GM12878 (cell line): ENCODE measurements around the gene RTP3. TPM values are rescaled to one million over a fixed set of nuclear protein-coding genes. Genes with fewer than 3 reads are reported as not detected.

ENCODE experiments used
- ATAC-seq: fragments of 200-7000 bp; cut with Tn5 transposase; 3 replicates; pipeline ENCODE4 v1.9.1; 2020; ENCODE audit warnings: mild to moderate bottlenecking, moderate library complexity
- BruUV-seq: library from RNA; stranded (reverse); fragments of 400-500 nt; replicated peaks from 2 replicates; lab custom pipeline; 2021; lab: Mats Ljungman, UMichigan
- CTCF ChIA-PET: fragments of 300-600 bp; sonication (Branson Sonifier 250); formaldehyde crosslinking; extraction: SDS; loops from one replicate; lab custom pipeline; 2021; ENCODE audit warnings: inconsistent platforms; lab: Yijun Ruan, JAX
- POLR2A ChIA-PET: fragments of 350-600 bp; formaldehyde crosslinking; extraction: SDS; loops from one replicate; lab custom pipeline; 2021; ENCODE audit warnings: inconsistent platforms; lab: Charles Lee
- RAD21 ChIA-PET: fragments of 300-600 bp; sonication (Branson Sonifier 250); formaldehyde crosslinking; loops from one replicate; lab custom pipeline; 2023; ENCODE audit warnings: antibody characterized with exemption; ENCODE audit not compliant: unreplicated experiment; lab: Charles Lee
- SMC1A ChIA-PET: fragments of 300-600 bp; sonication (Branson Sonifier 250); formaldehyde crosslinking; loops from one replicate; lab custom pipeline; 2023; ENCODE audit not compliant: unreplicated experiment, uncharacterized antibody; lab: Charles Lee
- DNase-seq: peaks from one replicate; pipeline ENCODE4 v3.0.0-alpha.2; 2011; ENCODE audit warnings: low read depth, low spot score
- FAIRE-seq: peaks from 3 replicates; lab custom pipeline; 2011; peaks lifted over from hg19 to GRCh38; lab: Jason Lieb, UNC
- H2AFZ ChIP-seq: 2 replicates; pipeline ENCODE4 v1.6.0; 2011; ENCODE audit warnings: low read depth, low read length, control low read depth; ENCODE audit not compliant: control insufficient read depth
- H3K27ac ChIP-seq: 2 replicates; pipeline ENCODE4 v1.5.1; 2011; ENCODE audit warnings: control low read depth; ENCODE audit not compliant: control insufficient read depth, insufficient read depth
- H3K27me3 ChIP-seq, 2 experiments: replicated peaks in 1 of 2; 2 replicates each; pipeline versions ENCODE4 v1.6.0 to v1.6.1; 2011; ENCODE audit warnings: low read length in 1 of 2; ENCODE audit not compliant: control insufficient read depth in 2 of 2, insufficient read depth in 2 of 2
- H3K36me3 ChIP-seq, 2 experiments: 2 replicates each; pipeline ENCODE4 v1.5.1; 2011; ENCODE audit warnings: low read length in 1 of 2; ENCODE audit not compliant: control insufficient read depth in 2 of 2, insufficient read depth in 2 of 2
- H3K4me1 ChIP-seq: 2 replicates; pipeline ENCODE4 v1.6.1; 2011; ENCODE audit warnings: mild to moderate bottlenecking, low read length, moderate library complexity, mixed read lengths; ENCODE audit not compliant: control insufficient read depth, insufficient read depth
- H3K4me2 ChIP-seq: 2 replicates; pipeline ENCODE4 v1.6.0; 2011; ENCODE audit warnings: control low read depth; ENCODE audit not compliant: control insufficient read depth, insufficient read depth
- H3K4me3 ChIP-seq: fragments of 200-600 bp; sonication (generic); 2 replicates; pipeline ENCODE4 v1.5.1; 2016
- H3K79me2 ChIP-seq: 2 replicates; pipeline ENCODE4 v1.6.0; 2011; ENCODE audit warnings: low read length; ENCODE audit not compliant: control insufficient read depth, insufficient read depth
- H3K9ac ChIP-seq: 2 replicates; pipeline ENCODE4 v1.8.0; 2011; ENCODE audit warnings: low read length, control low read depth, mixed read lengths; ENCODE audit not compliant: control insufficient read depth, insufficient read depth
- H3K9me3 ChIP-seq: replicated peaks from 3 replicates; pipeline ENCODE4 v1.5.1; 2011; ENCODE audit warnings: mild to moderate bottlenecking, low read length; ENCODE audit not compliant: control insufficient read depth, insufficient read depth
- H4K20me1 ChIP-seq: 2 replicates; pipeline ENCODE4 v1.6.0; 2011; ENCODE audit not compliant: control insufficient read depth, insufficient read depth
- CREM ChIP-seq: IDR thresholded peaks from 2 replicates; pipeline ENCODE4 v1.6.1; 2014; ENCODE audit warnings: antibody characterized with exemption, low read depth
- ELK1 ChIP-seq: IDR thresholded peaks from 2 replicates; pipeline ENCODE4 v1.6.1; 2012; ENCODE audit warnings: low read depth, low read length, improper control_type of control experiment
- IKZF1 ChIP-seq: fragments of 450-650 bp; conservative IDR thresholded peaks from 2 replicates; pipeline ENCODE4 v1.6.1; 2017; ENCODE audit warnings: antibody characterized with exemption, mild to moderate bottlenecking
- JUND ChIP-seq: IDR thresholded peaks from 2 replicates; pipeline ENCODE4 v1.6.1; 2012; ENCODE audit warnings: low read depth, mild to moderate bottlenecking, low read length, improper control_type of control experiment, moderate library complexity
- NRF1 ChIP-seq: conservative IDR thresholded peaks from 2 replicates; pipeline ENCODE4 v1.6.1; 2011; ENCODE audit warnings: mild to moderate bottlenecking, low read depth, low read length, improper control_type of control experiment
- POLR2AphosphoS2 ChIP-seq: IDR thresholded peaks from 2 replicates; pipeline ENCODE4 v1.6.1; 2011; ENCODE audit warnings: low read depth, mild to moderate bottlenecking, low read length, improper control_type of control experiment, moderate library complexity
- STAT1 ChIP-seq: fragments of 450-650 bp; conservative IDR thresholded peaks from 2 replicates; pipeline ENCODE4 v1.6.1; 2014; ENCODE audit warnings: antibody characterized with exemption, mild to moderate bottlenecking
- TAF1 ChIP-seq: IDR thresholded peaks from 2 replicates; pipeline ENCODE4 v1.6.1; 2011; ENCODE audit warnings: mild to moderate bottlenecking, low read depth, low read length, borderline replicate concordance
- ZBTB11 ChIP-seq: fragments of 450-650 bp; formaldehyde crosslinking; IDR thresholded peaks from 2 replicates; pipeline ENCODE4 v1.5.0; 2022; ENCODE audit warnings: mild to moderate bottlenecking, missing genetic modification characterization
- ZNF217 ChIP-seq: fragments of 450-650 bp; IDR thresholded peaks from 2 replicates; pipeline ENCODE4 v1.6.1; 2017; ENCODE audit warnings: antibody characterized with exemption, mild to moderate bottlenecking
- WGBS: methylation state at CpG from one replicate; pipeline ENCODE4 v1.1.6; 2016; ENCODE audit warnings: low lambda C conversion rate; ENCODE audit not compliant: insufficient replicate concordance, insufficient coverage; ENCODE audit errors: missing lambda C conversion rate; 5-methylcytosine and 5-hydroxymethylcytosine counted together
- in situ Hi-C: fragments of 300-500 bp; cut with MboI; formaldehyde crosslinking; loops from 9 replicates; pipeline ENCODE4 v1.14.3; 2018; ENCODE audit warnings: mixed read lengths
- intact Hi-C: fragments of 100-400 bp; cut with micrococcal nuclease; formaldehyde crosslinking; loops from one replicate; pipeline ENCODE4 v1.14.2; 2022; ENCODE audit not compliant: unreplicated experiment
- polyA plus RNA-seq, 11 experiments: library from polyadenylated mRNA; depleted of rRNA in 4 of 11; unstranded in 6 of 11; stranded (reverse) in 5 of 11; fragments of >200 nt; fragmentation: Nextera tagmentation in 4 of 11; fragmentation: Illumina TruSeq in 1 of 11; extraction: Ambion mirVana in 4 of 11; extraction: Trizol in 1 of 11; gene quantifications; 1 replicate in 1 of 11; 2 replicates in 10 of 11; pipeline versions ENCODE4 v1.2.1 to v1.2.3, GENCODE V29; 2011 to 2016; ENCODE audit warnings: inconsistent platforms in 2 of 11, missing spikeins in 2 of 11, low read depth in 1 of 11
- total RNA-seq, 4 experiments: library from RNA; depleted of rRNA in 3 of 4; stranded (reverse); fragments of >200 nt in 3 of 4; fragmentation: Illumina TruSeq in 1 of 4; extraction: Trizol in 1 of 4; gene quantifications; 2 replicates each; pipeline versions ENCODE4 v1.2.1 to v1.2.3, GENCODE V29; 2013 to 2021
- TF ChIP-seq, protein P1 (sequence below): fragments of 150-350 bp; IDR thresholded peaks from 2 replicates; pipeline ENCODE4 v1.6.1; 2016; ENCODE audit warnings: low read depth, low read length

The RTP3 gene
- total and polyA plus RNA-seq, 10 of the 15 experiments (the other 5 are each of a cell fraction or from before 2014, with no cell fraction given), result 0.06 TPM; not detected in 9

DNA sequence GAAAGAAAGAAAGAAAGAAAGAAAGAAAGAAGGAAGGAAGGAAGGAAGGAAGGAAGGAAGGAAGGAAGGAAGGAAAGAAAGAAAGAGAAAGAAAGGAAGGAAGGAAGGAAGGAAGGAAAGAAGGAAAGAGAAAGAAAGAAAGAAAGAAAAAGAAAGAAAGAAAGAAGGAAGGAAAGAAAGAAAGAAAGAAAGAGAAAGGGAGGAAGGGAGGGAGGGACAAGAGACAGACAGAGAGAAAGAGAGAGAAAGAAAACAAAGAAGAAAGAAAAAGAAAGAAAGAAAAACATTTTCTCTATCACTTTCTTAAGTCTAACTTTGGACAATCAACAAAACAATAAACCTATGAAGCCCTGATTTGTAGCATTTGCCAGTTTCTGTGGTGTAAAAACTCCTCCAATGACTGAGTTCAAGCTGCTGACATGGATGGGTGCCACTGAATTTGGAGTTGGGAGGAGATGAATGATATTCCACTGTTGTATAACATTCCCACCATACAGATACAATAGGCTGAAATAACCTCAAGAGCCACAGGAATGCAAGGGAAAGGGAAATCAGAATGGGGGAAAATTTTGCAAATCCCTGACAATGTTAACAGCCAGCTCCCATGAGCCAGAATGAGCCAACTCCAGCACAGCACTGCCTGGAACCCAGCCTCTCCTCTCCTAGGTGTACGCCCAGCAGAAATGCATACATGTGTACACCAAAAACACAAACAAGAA is 15.0 kb upstream of the RTP3 start (continued):
- no peak for TF ChIP-seq ELK1
- TF ChIP-seq, protein P1, sequence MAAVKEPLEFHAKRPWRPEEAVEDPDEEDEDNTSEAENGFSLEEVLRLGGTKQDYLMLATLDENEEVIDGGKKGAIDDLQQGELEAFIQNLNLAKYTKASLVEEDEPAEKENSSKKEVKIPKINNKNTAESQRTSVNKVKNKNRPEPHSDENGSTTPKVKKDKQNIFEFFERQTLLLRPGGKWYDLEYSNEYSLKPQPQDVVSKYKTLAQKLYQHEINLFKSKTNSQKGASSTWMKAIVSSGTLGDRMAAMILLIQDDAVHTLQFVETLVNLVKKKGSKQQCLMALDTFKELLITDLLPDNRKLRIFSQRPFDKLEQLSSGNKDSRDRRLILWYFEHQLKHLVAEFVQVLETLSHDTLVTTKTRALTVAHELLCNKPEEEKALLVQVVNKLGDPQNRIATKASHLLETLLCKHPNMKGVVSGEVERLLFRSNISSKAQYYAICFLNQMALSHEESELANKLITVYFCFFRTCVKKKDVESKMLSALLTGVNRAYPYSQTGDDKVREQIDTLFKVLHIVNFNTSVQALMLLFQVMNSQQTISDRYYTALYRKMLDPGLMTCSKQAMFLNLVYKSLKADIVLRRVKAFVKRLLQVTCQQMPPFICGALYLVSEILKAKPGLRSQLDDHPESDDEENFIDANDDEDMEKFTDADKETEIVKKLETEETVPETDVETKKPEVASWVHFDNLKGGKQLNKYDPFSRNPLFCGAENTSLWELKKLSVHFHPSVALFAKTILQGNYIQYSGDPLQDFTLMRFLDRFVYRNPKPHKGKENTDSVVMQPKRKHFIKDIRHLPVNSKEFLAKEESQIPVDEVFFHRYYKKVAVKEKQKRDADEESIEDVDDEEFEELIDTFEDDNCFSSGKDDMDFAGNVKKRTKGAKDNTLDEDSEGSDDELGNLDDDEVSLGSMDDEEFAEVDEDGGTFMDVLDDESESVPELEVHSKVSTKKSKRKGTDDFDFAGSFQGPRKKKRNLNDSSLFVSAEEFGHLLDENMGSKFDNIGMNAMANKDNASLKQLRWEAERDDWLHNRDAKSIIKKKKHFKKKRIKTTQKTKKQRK, result no peak
- TF ChIP-seq TAF1, result no peak
- TF ChIP-seq JUND, result no peak

DNA sequence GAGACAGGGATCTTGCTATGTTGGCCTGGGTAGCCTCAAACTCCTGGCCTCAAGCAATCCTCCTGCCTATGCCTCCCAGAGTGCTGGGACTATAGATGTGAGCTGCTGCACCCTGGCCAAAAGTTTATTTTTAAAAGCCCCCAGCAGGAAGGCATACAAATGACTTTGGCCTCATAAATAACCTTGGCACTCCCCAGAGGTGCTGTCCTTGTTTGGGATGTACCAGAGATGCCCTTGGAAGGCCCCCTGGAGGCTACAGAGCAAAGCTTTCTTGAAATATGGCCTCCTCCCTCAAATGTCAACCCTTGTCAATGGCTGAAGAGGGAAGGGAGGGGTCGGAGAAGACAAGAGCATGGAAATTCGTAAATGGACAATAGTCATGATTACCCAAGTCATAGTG is 14.0 kb upstream of the RTP3 start:
- Histone ChIP-seq H3K9ac (no peak overlapping the region), H3K27me3 (peaks cover 4% of the 10 kb centered on the region in 2 experiments), H3K4me3 (no peak overlapping the region), H3K4me1 (peaks cover under 1% of the 10 kb centered on the region), H3K36me3 (no peaks in the 10 kb centered on the region), H3K27ac (no peak overlapping the region), H3K4me2 (no peak overlapping the region), H4K20me1 (no peaks in the 10 kb centered on the region), H3K79me2 (no peaks in the 10 kb centered on the region), H3K9me3 (no peaks in the 10 kb centered on the region), H2AFZ (no peak overlapping the region)
- SMC1A ChIA-PET, result interaction anchor here (1.2 kb wide), 2 partner anchors 74 to 146 kb away, joined by 3 read pairs; no protein-coding TSS in a partner anchor
- in situ Hi-C loops, result no loop called here
- 39% methylated on average over 2 of the region's 2 CpGs for WGBS
- ATAC-seq (no peak), DNase-seq (no peak), FAIRE-seq (no peak)
- BruUV-seq, result no TSS peak
- RAD21 ChIA-PET, result no interaction called here
- CTCF ChIA-PET, result interaction anchor here (1.0 to 11.0 kb wide), 4 partner anchors 9 to 219 kb away, joined by 3 to 207 read pairs (median 6); no protein-coding TSS in a partner anchor
- intact Hi-C loops, result no loop called here
- POLR2A ChIA-PET, result no interaction called here
- no peak for TF ChIP-seq STAT1
- no peak for TF ChIP-seq ZNF217
- TF ChIP-seq POLR2AphosphoS2, result no peak
- no peak for TF ChIP-seq IKZF1
- TF ChIP-seq CREM, result no peak
- no peak for TF ChIP-seq ZBTB11
- no peak for TF ChIP-seq NRF1
